Endothelial cell of umbilical vein (primary cell): ENCODE results near the gene LUZP2. TPM values are rescaled to one million over a fixed set of nuclear protein-coding genes. Genes with fewer than 3 reads are reported as not detected.

Experiments used
- BruUV-seq: library from RNA; stranded (reverse); fragments of 400-500 nt; replicated peaks from 2 replicates; lab custom pipeline; 2021; lab: Mats Ljungman, UMichigan
- CTCF ChIA-PET: fragments of 300-600, 350-600 bp; sonication (Branson Sonifier 250); formaldehyde crosslinking; loops from one replicate; lab custom pipeline; 2021; ENCODE audit warnings: antibody characterized with exemption, inconsistent platforms; lab: Charles Lee
- POLR2A ChIA-PET: fragments of 300-600, 350-600 bp; sonication (Branson Sonifier 250); formaldehyde crosslinking; loops from one replicate; lab custom pipeline; 2021; ENCODE audit warnings: antibody characterized with exemption, inconsistent platforms; lab: Charles Lee
- DNase-seq: peaks from one replicate; pipeline ENCODE4 v3.0.0-alpha.2; 2011; ENCODE audit warnings: low read depth, low spot score
- FAIRE-seq: peaks from 2 replicates; lab custom pipeline; 2011; peaks lifted over from hg19 to GRCh38; lab: Jason Lieb, UNC
- H2AFZ ChIP-seq: 2 replicates; pipeline ENCODE4 v1.6.0; 2012; ENCODE audit warnings: low read depth, low read length, control low read depth, inconsistent platforms
- H3K27ac ChIP-seq: 2 replicates; pipeline ENCODE4 v1.5.1; 2011; ENCODE audit warnings: low read depth, mild to moderate bottlenecking, control low read depth, low read length, moderate library complexity; ENCODE audit not compliant: insufficient read depth
- H3K27me3 ChIP-seq, 2 experiments: 2 replicates each; pipeline versions ENCODE4 v1.6.0 to v1.6.1; 2011; ENCODE audit warnings: low read length in 2 of 2, mixed read lengths in 1 of 2; ENCODE audit not compliant: control insufficient read depth in 2 of 2, insufficient read depth in 2 of 2
- H3K36me3 ChIP-seq, 2 experiments: 2 replicates in 1 of 2; 3 replicates in 1 of 2; pipeline ENCODE4 v1.5.1; 2011; ENCODE audit warnings: low read length in 2 of 2, mild to moderate bottlenecking in 1 of 2, moderate library complexity in 1 of 2; ENCODE audit not compliant: control insufficient read depth in 2 of 2, insufficient read depth in 2 of 2; ENCODE audit errors: extremely low read depth in 1 of 2
- H3K4me1 ChIP-seq: 3 replicates; pipeline ENCODE4 v1.5.1; 2011; ENCODE audit warnings: mild to moderate bottlenecking, low read length; ENCODE audit not compliant: control insufficient read depth, insufficient read depth; ENCODE audit errors: extremely low read depth
- H3K4me2 ChIP-seq: 2 replicates; pipeline ENCODE4 v1.6.1; 2011; ENCODE audit warnings: low read length, control low read depth, mixed read lengths; ENCODE audit not compliant: insufficient read depth
- H3K4me3 ChIP-seq, 3 experiments: fragments of 200-600 bp in 1 of 3; sonication (generic), shearing (Covaris generic) in 1 of 3; replicated peaks in 1 of 3; 2 replicates each; pipeline ENCODE4 v1.5.1; 2011 to 2016; ENCODE audit warnings: control low read depth in 3 of 3, low read length in 3 of 3, mild to moderate bottlenecking in 2 of 3, inconsistent platforms in 1 of 3, low read depth in 1 of 3, moderate library complexity in 1 of 3; ENCODE audit not compliant: insufficient read depth in 1 of 3
- H3K79me2 ChIP-seq: 2 replicates; pipeline ENCODE4 v1.6.0; 2012; ENCODE audit warnings: low read length, inconsistent platforms; ENCODE audit not compliant: control insufficient read depth, insufficient read depth
- H3K9ac ChIP-seq: replicated peaks from 2 replicates; pipeline ENCODE3; 2011; ENCODE audit warnings: low read length, control low read depth; ENCODE audit not compliant: insufficient read depth; ENCODE audit errors: extremely low read depth
- H3K9me1 ChIP-seq: replicated peaks from 3 replicates; pipeline ENCODE4 v1.6.0; 2011; ENCODE audit warnings: mild to moderate bottlenecking, low read length; ENCODE audit not compliant: control insufficient read depth, insufficient read depth; ENCODE audit errors: extremely low read depth
- H3K9me3 ChIP-seq: replicated peaks from 2 replicates; pipeline ENCODE4 v1.5.1; 2012; ENCODE audit warnings: low read length, inconsistent platforms; ENCODE audit not compliant: control insufficient read depth, insufficient read depth
- H4K20me1 ChIP-seq: replicated peaks from 2 replicates; pipeline ENCODE3; 2011; ENCODE audit warnings: mild to moderate bottlenecking, low read length; ENCODE audit not compliant: control insufficient read depth, insufficient read depth; ENCODE audit errors: extremely low read depth
- CTCF ChIP-seq, 2 donors: IDR thresholded peaks; 1 replicate in 1 of 2; 2 replicates in 1 of 2; pipeline ENCODE4 v1.5.1; 2011; ENCODE audit warnings: low read length in 2 of 2, mild to moderate bottlenecking in 2 of 2, moderate library complexity in 2 of 2, control low read depth in 1 of 2, inconsistent platforms in 1 of 2, low read depth in 1 of 2; ENCODE audit not compliant: insufficient read depth in 1 of 2; ENCODE audit errors: extremely low read depth in 1 of 2
- EZH2 ChIP-seq: IDR thresholded peaks from 2 replicates; pipeline ENCODE4 v1.6.1; 2012; ENCODE audit warnings: borderline replicate concordance, low read depth, mild to moderate bottlenecking, moderate library complexity, low read length, inconsistent platforms; ENCODE audit not compliant: severe bottlenecking
- FOS ChIP-seq: IDR thresholded peaks from 2 replicates; pipeline ENCODE4 v1.6.1; 2011; ENCODE audit warnings: mild to moderate bottlenecking, low read length, moderate library complexity, borderline replicate concordance; ENCODE audit not compliant: insufficient read depth
- GATA2 ChIP-seq: IDR thresholded peaks from 2 replicates; pipeline ENCODE4 v1.7.0; 2011; ENCODE audit warnings: low read depth, mild to moderate bottlenecking, moderate library complexity, mixed read lengths, low read length; ENCODE audit not compliant: insufficient read length, insufficient read depth
- JUN ChIP-seq: IDR thresholded peaks from 2 replicates; pipeline ENCODE4 v1.6.1; 2011; ENCODE audit warnings: borderline replicate concordance, low read depth; ENCODE audit not compliant: insufficient read length, insufficient read depth
- MAX ChIP-seq: IDR thresholded peaks from 2 replicates; pipeline ENCODE4 v1.6.1; 2011; ENCODE audit not compliant: insufficient read depth, insufficient read length
- MYC ChIP-seq: IDR thresholded peaks from one replicate; pipeline ENCODE4 v1.6.1; 2011; ENCODE audit warnings: mild to moderate bottlenecking, low read depth, low read length
- POLR2A ChIP-seq: IDR thresholded peaks from 2 replicates; pipeline ENCODE4 v1.6.1; 2012; ENCODE audit warnings: low read depth, mild to moderate bottlenecking, control low read depth, low read length
- POLR2AphosphoS5 ChIP-seq: IDR thresholded peaks from 2 replicates; pipeline ENCODE4 v1.6.1; 2012; ENCODE audit warnings: low read depth, mild to moderate bottlenecking, control low read depth, low read length, moderate library complexity; ENCODE audit not compliant: insufficient read depth
- dilution Hi-C: fragments of 300-500 bp; cut with MboI; formaldehyde crosslinking; loops from one replicate; pipeline ENCODE4 v1.15.0; 2019; ENCODE audit warnings: low sequenced_read_pairs; ENCODE audit not compliant: extremely low pct_ligation_motif_present
- intact Hi-C: fragments of 100-400 bp; cut with micrococcal nuclease; formaldehyde crosslinking; loops from one replicate; pipeline ENCODE4 v1.10.0; 2022
- polyA plus RNA-seq, 4 experiments: library from polyadenylated mRNA; depleted of rRNA in 3 of 4; stranded (reverse) in 3 of 4; unstranded in 1 of 4; fragments of >200 nt; gene quantifications; 2 replicates each; pipeline versions ENCODE4 v1.2.1 to v1.2.3, GENCODE V29; 2011 to 2012; ENCODE audit warnings: missing spikeins in 1 of 4
- total RNA-seq: library from RNA; stranded (reverse); gene quantifications from 2 replicates; pipeline ENCODE4 v1.2.3, GENCODE V29; 2021

LUZP2 gene
- total and polyA plus RNA-seq, 2 donors (not counting 3 experiments of a cell fraction or from before 2014, with no cell fraction given), result 0.07 TPM; not detected in 1

- dilution Hi-C loops, result no loop called here
- no peak overlapping the region for H2AFZ ChIP-seq
- POLR2A ChIA-PET, result no interaction called here
- no peak for TF ChIP-seq GATA2
- TF ChIP-seq JUN, result no peak
- no peak for TF ChIP-seq MYC
- TF ChIP-seq MAX, result no peak
- no peak for TF ChIP-seq CTCF (IDR thresholded peaks at IDR 0.05; ENCODE audit: extremely low read depth in 1 of 2, insufficient read depth in 1 of 2, low read depth in 1 of 2, low read length in 2 of 2)
- no peak for TF ChIP-seq FOS
- no peak for TF ChIP-seq POLR2A
- no peak for TF ChIP-seq EZH2
- no peak for TF ChIP-seq POLR2AphosphoS5
- H3K36me3 ChIP-seq, result no peaks in the 10 kb centered on the region
- no peaks in the 10 kb centered on the region for H3K27me3 ChIP-seq
- H3K4me1 ChIP-seq, result no peaks in the 10 kb centered on the region
- no peak overlapping the region for H3K4me2 ChIP-seq
- CTCF ChIA-PET, result interaction anchor here (1.5 kb wide), 1 partner anchor 9 kb away, joined by 6 read pairs; no protein-coding TSS in a partner anchor
- H3K9me1 ChIP-seq, result no peaks in the 10 kb centered on the region
- intact Hi-C loops, result no loop called here
- no peaks in the 10 kb centered on the region for H4K20me1 ChIP-seq
- no peak overlapping the region for H3K9ac ChIP-seq
- FAIRE-seq (no peak), DNase-seq (no peak)
- no peaks in the 10 kb centered on the region for H3K9me3 ChIP-seq
- H3K79me2 ChIP-seq, result no peaks in the 10 kb centered on the region
- no TSS peak for BruUV-seq
- H3K27ac ChIP-seq, result no peak overlapping the region
- no peak overlapping the region for H3K4me3 ChIP-seq
Observed at GRCh38 chr11:24645563-24645962, 148.7 kb downstream of the LUZP2 start.
